Measurements from ENCODE around the gene IKZF4.

Gene IKZF4

DNA sequence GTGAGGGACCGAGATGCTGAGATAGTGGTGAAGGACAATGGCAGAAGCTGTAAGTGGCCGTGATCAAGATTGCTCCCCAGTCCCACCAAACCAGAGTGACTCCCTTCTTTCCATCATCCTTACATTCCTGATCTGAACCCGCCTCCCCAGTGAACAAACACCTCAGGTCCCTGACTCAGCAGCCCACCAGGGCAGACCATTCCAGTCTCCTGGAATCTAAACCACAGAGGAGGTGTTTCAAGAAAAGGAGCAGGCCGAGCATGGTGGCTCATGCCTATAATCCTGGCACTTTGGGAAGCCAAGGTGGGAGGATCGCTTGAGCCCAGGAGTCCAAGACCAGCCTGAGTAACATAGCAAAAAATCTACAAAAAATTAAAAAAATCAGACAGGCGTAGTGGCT lies 65.8 kb downstream of the IKZF4 start:
- DNase-seq = no peak

DNA sequence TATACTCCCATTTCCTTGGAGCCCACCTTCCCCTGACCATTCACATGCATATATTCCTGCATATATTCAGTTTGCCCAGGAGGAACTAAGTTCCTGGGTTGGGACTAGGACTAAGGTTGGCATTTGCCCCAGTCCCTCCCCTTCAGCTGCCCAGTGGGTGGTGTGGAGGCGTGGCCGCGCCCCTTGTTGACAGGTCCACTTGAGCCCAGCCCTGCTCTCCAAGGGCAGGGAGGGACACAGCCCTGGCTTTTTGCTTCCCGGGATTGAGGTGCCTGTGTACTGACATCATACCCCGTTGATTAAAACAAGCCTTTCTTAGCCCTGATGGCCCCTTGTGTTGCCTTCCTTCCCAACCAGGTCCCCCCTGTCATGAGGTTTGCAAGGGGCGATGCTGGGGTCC lies 66.4 kb downstream of the IKZF4 start:
- no peak for DNase-seq

All from CD4-positive, alpha-beta T cell treated with Interleukin-21 for 1 hour (primary cell).